Nephron progenitor cell (in vitro differentiated cells): ENCODE results near the gene RBM27.
"Not testable (repeated sequence)": the region's sequence is repeated elsewhere in the genome, so short reads cannot be mapped to it uniquely, and the experiment has no call there.

Experiments
- DNase-seq: peaks from one replicate; pipeline ENCODE4 v3.0.0; 2021
- H3K27ac Mint-ChIP-seq: 2 replicates; pipeline ENCODE4 v1.8.0; 2021; ENCODE audit warnings: mild to moderate bottlenecking, moderate library complexity, mixed read lengths
- H3K27me3 Mint-ChIP-seq: 2 replicates; pipeline ENCODE4 v1.8.0; 2021; ENCODE audit warnings: mild to moderate bottlenecking, low read depth, mixed read lengths; ENCODE audit not compliant: poor library complexity
- H3K36me3 Mint-ChIP-seq: 2 replicates; pipeline ENCODE4 v1.8.0; 2021; ENCODE audit warnings: low read depth, mixed read lengths
- H3K4me1 Mint-ChIP-seq: 2 replicates; pipeline ENCODE4 v1.8.0; 2021; ENCODE audit warnings: mixed read lengths
- H3K4me3 Mint-ChIP-seq: 2 replicates; pipeline ENCODE4 v1.8.0; 2021; ENCODE audit warnings: mild to moderate bottlenecking, moderate library complexity, mixed read lengths
- H3K9me3 Mint-ChIP-seq: 2 replicates; pipeline ENCODE4 v1.8.0; 2021; ENCODE audit warnings: mild to moderate bottlenecking, moderate library complexity, mixed read lengths
- TF ChIP-seq, protein P1 (sequence below): fragments of 200-600 bp; sonication (generic); IDR thresholded peaks from 2 replicates; pipeline ENCODE4 v1.5.0; 2021; ENCODE audit warnings: antibody characterized with exemption

The RBM27 gene

DNA sequence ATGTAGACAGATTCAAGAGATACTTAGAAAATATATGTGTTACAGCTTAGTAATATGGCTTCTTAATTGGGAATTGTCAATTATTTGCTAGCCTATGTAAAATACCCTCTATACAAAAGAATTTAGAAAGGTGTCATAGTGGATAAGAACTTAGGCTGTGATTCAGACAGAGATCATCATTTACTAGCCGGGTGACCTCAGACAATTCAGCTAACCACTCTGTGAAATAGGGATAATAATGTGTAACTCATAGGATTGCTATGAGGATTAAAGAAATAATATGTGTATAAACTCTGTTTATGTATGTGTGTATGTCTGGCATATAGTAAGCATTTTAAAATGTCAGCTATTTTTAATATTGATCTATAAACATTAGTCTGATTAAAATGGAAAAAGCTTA is 15.0 kb upstream of the RBM27 start:
- Mint-ChIP-seq H3K4me1 (no peaks in the 10 kb centered on the region), H3K9me3 (peaks cover 4% of the 10 kb centered on the region), H3K4me3 (no peak overlapping the region), H3K27ac (no peak overlapping the region), H3K27me3 (peaks cover 21% of the 10 kb centered on the region), H3K36me3 (no peaks in the 10 kb centered on the region)
- DNase-seq, result no peak
- TF ChIP-seq, protein P1, sequence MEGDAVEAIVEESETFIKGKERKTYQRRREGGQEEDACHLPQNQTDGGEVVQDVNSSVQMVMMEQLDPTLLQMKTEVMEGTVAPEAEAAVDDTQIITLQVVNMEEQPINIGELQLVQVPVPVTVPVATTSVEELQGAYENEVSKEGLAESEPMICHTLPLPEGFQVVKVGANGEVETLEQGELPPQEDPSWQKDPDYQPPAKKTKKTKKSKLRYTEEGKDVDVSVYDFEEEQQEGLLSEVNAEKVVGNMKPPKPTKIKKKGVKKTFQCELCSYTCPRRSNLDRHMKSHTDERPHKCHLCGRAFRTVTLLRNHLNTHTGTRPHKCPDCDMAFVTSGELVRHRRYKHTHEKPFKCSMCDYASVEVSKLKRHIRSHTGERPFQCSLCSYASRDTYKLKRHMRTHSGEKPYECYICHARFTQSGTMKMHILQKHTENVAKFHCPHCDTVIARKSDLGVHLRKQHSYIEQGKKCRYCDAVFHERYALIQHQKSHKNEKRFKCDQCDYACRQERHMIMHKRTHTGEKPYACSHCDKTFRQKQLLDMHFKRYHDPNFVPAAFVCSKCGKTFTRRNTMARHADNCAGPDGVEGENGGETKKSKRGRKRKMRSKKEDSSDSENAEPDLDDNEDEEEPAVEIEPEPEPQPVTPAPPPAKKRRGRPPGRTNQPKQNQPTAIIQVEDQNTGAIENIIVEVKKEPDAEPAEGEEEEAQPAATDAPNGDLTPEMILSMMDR, result no peak

- Mint-ChIP-seq H3K36me3 (no peaks in the 10 kb centered on the region), H3K9me3 (no peaks in the 10 kb centered on the region), H3K4me3 (no peak overlapping the region), H3K4me1 (no peaks in the 10 kb centered on the region), H3K27me3 (peaks cover 29% of the 10 kb centered on the region), H3K27ac (no peak overlapping the region)
- TF ChIP-seq, protein P1, result no peak
- no peak for DNase-seq
Observed at GRCh38 chr5:146192571-146193043, 10.8 kb upstream of the RBM27 start.

- no peaks in the 10 kb centered on the region for H3K9me3 Mint-ChIP-seq
- TF ChIP-seq, protein P1, result no peak
- no peak for DNase-seq
- no peaks in the 10 kb centered on the region for H3K36me3 Mint-ChIP-seq
- H3K4me3 Mint-ChIP-seq, result no peak overlapping the region
- H3K4me1 Mint-ChIP-seq, result no peaks in the 10 kb centered on the region
- no peak overlapping the region for H3K27ac Mint-ChIP-seq
- H3K27me3 Mint-ChIP-seq, result peaks cover 28% of the 10 kb centered on the region
Observed at GRCh38 chr5:146193285-146193684, 10.1 kb upstream of the RBM27 start.

- H3K4me1 Mint-ChIP-seq, H3K36me3 Mint-ChIP-seq, H3K9me3 Mint-ChIP-seq, DNase-seq, H3K27ac Mint-ChIP-seq, H3K4me3 Mint-ChIP-seq: not testable (repeated sequence)
- H3K27me3 Mint-ChIP-seq, result peaks cover 22% of the 10 kb centered on the region
Observed at GRCh38 chr5:146194997-146195396, 8.4 kb upstream of the RBM27 start.

DNA sequence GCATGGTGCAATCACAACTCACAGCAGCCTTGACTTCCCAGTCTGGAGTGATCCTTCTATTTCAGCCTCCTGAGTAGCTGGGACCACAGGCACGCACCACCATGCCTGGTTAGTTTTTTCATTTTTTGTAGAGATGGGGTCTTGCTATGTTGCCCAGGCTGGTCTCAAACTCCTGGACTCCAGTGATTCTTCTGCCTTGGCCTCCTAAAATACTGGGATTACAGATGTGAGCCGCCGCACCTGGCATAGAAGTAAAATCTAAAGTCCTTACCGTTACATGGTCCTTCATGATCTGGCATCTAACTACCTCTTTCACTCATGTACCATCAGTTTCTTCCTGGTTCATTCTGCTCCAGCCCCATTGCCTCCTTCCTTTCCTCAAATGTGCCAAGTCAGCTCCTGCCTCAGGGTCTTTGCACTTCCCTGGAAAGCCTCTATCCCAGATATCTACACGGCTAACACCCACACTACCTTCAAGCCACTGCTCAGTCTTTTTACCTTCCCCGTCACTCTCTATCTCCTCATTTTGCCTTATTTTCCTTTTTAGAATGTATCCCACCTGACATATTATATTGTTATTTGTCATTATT is 6.9 kb upstream of the RBM27 start:
- TF ChIP-seq, protein P1, result no peak
- Mint-ChIP-seq H3K9me3 (no peaks in the 10 kb centered on the region), H3K36me3 (no peaks in the 10 kb centered on the region), H3K27me3 (peaks cover 18% of the 10 kb centered on the region), H3K4me3 (no peak overlapping the region), H3K27ac (no peak overlapping the region), H3K4me1 (peaks cover 7% of the 10 kb centered on the region)
- DNase-seq, result no peak

GRCh38 chr5:146199176-146199815 is 4.1 kb upstream of the RBM27 start:
- no peak for DNase-seq
- H3K4me1 Mint-ChIP-seq, result peaks cover 17% of the 10 kb centered on the region
- no peak overlapping the region for H3K27ac Mint-ChIP-seq
- TF ChIP-seq, protein P1, result no peak
- peaks cover 13% of the 10 kb centered on the region for H3K27me3 Mint-ChIP-seq
- no peak overlapping the region for H3K4me3 Mint-ChIP-seq
- H3K36me3 Mint-ChIP-seq, result no peaks in the 10 kb centered on the region
- H3K9me3 Mint-ChIP-seq, result no peaks in the 10 kb centered on the region

DNA sequence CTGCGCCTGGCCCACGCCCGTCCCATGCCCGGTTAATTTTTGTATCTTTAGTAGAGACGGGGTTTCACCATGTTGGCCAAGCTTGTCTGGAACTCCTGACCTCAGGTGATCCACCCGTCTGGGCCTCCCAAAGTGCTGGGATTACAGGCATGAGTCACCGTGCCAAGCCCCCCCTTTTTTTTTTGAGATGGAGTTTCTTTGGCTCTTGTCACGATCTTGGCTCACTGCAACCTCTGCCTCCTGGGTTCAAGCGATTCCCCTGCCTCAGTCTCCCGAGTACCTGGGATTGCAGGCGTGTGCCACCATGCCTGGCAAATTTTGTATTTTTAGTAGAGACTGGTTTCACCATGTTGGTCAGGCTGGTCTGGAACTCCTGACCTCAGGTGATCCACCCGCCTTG is 1.6 kb upstream of the RBM27 start:
- H3K27me3 Mint-ChIP-seq, H3K36me3 Mint-ChIP-seq, H3K4me3 Mint-ChIP-seq, DNase-seq, H3K9me3 Mint-ChIP-seq, H3K27ac Mint-ChIP-seq: not testable (repeated sequence)
- H3K4me1 Mint-ChIP-seq, result peaks cover 22% of the 10 kb centered on the region
